RWPE1 (cell line): ENCODE results near the gene IL9.
A peak's percentile ranks its signal among the peaks of the same experiment; 100 is the strongest.

Experiments
- CTCF ChIA-PET: fragments of 350-600 bp; sonication (Branson Sonifier 250); formaldehyde crosslinking; extraction: SDS; loops from one replicate; lab custom pipeline; 2021; lab: Yijun Ruan, JAX
- POLR2A ChIA-PET: fragments of 400-600 bp; formaldehyde crosslinking; extraction: SDS; loops from one replicate; lab custom pipeline; 2020; ENCODE audit warnings: antibody characterized with exemption; ENCODE audit not compliant: low non-redundant PET; lab: Yijun Ruan, JAX
- DNase-seq: peaks from one replicate; pipeline ENCODE4 v3.0.0; 2012; ENCODE audit warnings: low spot score
- H3K27ac ChIP-seq: fragments of 450-650 bp; 2 replicates; pipeline ENCODE4 v1.5.1; 2017
- CTCF ChIP-seq: fragments of 450-650 bp; conservative IDR thresholded peaks from 2 replicates; pipeline ENCODE4 v1.5.1; 2017; ENCODE audit warnings: low read depth, mild to moderate bottlenecking

Gene IL9

DNA sequence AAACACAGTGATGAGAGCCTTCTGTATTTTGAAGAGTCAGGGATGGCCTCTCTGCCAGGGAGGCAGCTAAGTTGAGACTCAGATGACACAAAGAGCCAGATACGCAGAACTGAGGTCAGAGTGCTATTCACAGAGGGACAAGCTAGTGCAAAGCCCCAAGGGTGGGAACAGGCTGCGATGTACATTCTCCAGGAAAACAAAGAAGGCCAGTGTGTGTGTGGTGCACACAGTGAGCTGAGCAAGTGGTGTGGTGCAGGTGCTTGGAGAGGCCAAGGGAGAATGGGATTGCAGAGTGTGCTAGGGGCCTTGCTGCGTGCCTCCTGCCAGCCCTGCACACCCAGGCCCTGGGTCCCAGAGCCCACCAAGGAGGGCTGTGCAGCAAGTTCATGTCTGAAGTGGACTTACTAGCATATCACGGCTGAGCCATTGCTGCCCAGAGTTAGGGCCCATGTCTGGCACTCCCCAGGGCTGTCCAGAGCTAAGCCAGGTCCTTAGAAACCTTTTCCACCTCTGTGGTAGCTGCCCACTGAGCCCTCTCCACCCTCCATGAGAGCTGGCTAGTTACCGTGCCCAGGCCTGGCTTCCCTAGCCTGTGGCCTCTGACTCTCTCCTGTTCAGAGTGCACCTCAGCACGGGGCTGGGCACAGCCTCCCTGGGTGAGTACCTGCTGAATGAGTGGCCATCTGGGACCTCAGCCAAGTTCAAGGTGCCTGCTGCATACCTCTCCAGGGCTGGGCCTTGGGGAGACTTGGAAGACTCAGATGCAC, 51.9 kb downstream of the IL9 start:
- no peak for TF ChIP-seq CTCF
- CTCF ChIA-PET: interaction anchor here (1.0 to 1.5 kb wide), 3 partner anchors 9 to 279 kb away, joined by 4 to 7 read pairs (median 4); partner anchors contain the start of gene SLC25A48
- POLR2A ChIA-PET: no interaction called here
- no peak overlapping the region for H3K27ac ChIP-seq
- DNase-seq: peak; percentile 61

DNA sequence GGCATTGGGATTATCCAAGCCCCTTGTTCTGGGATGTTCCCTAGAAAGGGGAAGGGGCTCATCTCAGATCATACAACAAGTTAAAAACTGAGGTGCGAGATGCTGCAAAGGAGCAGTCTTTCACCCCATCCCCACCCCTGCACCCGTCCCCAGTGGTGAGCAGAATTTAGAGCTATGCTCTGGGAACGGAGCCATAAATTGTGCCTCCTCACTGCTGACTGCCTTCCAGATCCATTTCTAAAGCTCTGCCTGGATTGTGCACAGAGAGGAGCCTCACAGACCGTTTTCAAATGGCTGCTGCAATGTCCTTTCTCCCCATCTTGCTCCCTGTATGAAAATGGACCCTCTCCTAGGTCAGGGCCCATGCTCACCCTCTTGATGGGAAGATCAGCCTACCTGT, 52.9 kb downstream of the IL9 start:
- POLR2A ChIA-PET: no interaction called here
- no peak for TF ChIP-seq CTCF
- DNase-seq: no peak
- CTCF ChIA-PET: interaction anchor here (0.5 to 1.5 kb wide), 4 partner anchors 8 to 278 kb away, joined by 3 to 7 read pairs (median 4); partner anchors contain the start of gene SLC25A48
- H3K27ac ChIP-seq: no peak overlapping the region
